Measurements from ENCODE around the gene RPL32.
A peak's percentile ranks its signal among the peaks of the same experiment; 100 is the strongest.

RPL32 gene

DNA sequence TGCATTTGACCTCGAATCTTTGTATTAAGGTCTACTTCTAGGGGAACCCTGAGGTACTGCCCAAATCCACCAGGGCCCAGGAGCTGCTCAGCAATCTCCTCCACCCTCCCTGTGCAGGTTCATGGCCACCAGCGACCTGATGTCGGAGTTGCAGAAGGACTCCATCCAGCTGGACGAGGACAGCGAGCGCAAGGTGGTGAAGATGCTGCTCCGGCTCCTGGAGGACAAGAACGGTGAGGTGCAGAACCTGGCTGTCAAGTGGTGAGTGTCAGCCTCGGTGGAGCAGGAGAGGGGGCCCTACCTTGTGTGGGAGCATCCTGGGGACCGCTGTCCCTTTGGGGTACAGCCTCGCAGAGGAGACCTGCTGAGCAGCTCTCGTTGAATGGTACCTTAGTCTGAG lies 38.0 kb downstream of the RPL32 start:
- no peak for DNase-seq (ENCODE audit: low read depth)
- H3K4me3 ChIP-seq (ENCODE audit: low read length) = no peak overlapping the region
- TF ChIP-seq, protein P1, sequence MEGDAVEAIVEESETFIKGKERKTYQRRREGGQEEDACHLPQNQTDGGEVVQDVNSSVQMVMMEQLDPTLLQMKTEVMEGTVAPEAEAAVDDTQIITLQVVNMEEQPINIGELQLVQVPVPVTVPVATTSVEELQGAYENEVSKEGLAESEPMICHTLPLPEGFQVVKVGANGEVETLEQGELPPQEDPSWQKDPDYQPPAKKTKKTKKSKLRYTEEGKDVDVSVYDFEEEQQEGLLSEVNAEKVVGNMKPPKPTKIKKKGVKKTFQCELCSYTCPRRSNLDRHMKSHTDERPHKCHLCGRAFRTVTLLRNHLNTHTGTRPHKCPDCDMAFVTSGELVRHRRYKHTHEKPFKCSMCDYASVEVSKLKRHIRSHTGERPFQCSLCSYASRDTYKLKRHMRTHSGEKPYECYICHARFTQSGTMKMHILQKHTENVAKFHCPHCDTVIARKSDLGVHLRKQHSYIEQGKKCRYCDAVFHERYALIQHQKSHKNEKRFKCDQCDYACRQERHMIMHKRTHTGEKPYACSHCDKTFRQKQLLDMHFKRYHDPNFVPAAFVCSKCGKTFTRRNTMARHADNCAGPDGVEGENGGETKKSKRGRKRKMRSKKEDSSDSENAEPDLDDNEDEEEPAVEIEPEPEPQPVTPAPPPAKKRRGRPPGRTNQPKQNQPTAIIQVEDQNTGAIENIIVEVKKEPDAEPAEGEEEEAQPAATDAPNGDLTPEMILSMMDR (conservative IDR thresholded peaks at IDR 0.05; ENCODE audit: low read length) = no peak

GRCh38 chr3:12799525-12800440 lies 41.6 kb downstream of the RPL32 start:
- DNase-seq (ENCODE audit: low read depth) = no peak
- no peak overlapping the region for H3K4me3 ChIP-seq (ENCODE audit: low read length)
- TF ChIP-seq, protein P1 (conservative IDR thresholded peaks at IDR 0.05; ENCODE audit: low read length) = no peak

DNA sequence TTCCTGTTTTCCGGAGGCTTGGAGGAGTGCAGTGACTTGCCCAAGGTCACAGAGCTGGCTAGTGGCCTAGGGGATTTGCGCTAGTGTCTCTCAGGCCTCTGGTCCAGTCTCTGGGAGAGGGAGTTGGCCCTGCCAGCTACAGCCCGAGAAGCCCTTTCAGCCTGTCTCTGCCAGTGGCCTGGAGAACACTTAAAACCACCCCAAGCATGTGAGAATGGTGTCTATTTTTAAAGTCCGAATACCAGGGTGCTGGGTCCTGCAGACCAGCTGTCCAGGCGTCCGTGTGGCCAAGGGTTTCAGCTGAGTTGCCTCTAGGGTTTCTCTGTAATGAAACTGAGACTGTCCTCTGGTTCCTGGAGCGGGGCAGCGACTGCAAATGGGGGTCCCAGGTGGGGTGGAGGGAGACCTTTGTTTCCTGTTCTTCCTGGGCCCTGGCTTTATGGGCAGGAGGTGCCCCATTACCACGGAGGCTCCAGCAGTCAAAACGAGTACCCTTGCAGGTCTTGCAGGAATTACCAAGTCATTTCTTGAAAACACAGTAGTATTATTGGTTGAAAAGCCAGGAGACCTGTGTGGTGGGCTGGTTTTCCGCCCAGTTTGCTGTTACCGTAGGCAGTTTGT lies 42.7 kb downstream of the RPL32 start:
- H3K4me3 ChIP-seq (ENCODE audit: low read length) = no peak overlapping the region
- TF ChIP-seq, protein P1 (conservative IDR thresholded peaks at IDR 0.05; ENCODE audit: low read length) = no peak
- DNase-seq (ENCODE audit: low read depth) = no peak

- TF ChIP-seq, protein P1 (conservative IDR thresholded peaks at IDR 0.05; ENCODE audit: low read length) = no peak
- no peak for DNase-seq (ENCODE audit: low read depth)
Observed at GRCh38 chr3:12797892-12798558, 43.3 kb downstream of the RPL32 start.

GRCh38 chr3:12797124-12797891 lies 44.1 kb downstream of the RPL32 start:
- peak overlapping the region; percentile 68 for H3K4me3 ChIP-seq (ENCODE audit: low read length)
- TF ChIP-seq, protein P1 (conservative IDR thresholded peaks at IDR 0.05; ENCODE audit: low read length) = no peak
- DNase-seq (ENCODE audit: low read depth) = no peak

More at GRCh38 chr3:12797892-12798558, 43.3 kb downstream of the RPL32 start:
- no peak overlapping the region for H3K4me3 ChIP-seq (ENCODE audit: low read length)

- DNase-seq (ENCODE audit: low read depth) = peak; percentile 34
- TF ChIP-seq, protein P1 (conservative IDR thresholded peaks at IDR 0.05; ENCODE audit: low read length) = no peak
- peak within 1 kb of the TSS; percentile 68 for H3K4me3 ChIP-seq (ENCODE audit: low read length)
Observed at GRCh38 chr3:12796171-12797123, 44.9 kb downstream of the RPL32 start, which contains the start of gene CAND2. Gene CAND2 (plus strand): TSS chr3:12796680. CDS start chr3:12796721, 41 bp downstream.

Data from AG10803 (cell line).